K562 (cell line): Measurements from ENCODE around the gene SENP3. TPM values are rescaled to one million over a fixed set of nuclear protein-coding genes. Genes with fewer than 3 reads are reported as not detected.

ENCODE experiments used
- DPF2 ChIP-seq: fragments of 450-650 bp; IDR thresholded peaks from 2 replicates; pipeline ENCODE4 v1.6.1; 2016
- EP300 ChIP-seq: IDR thresholded peaks from 2 replicates; pipeline ENCODE4 v1.6.1; 2012; ENCODE audit warnings: low read length, improper control_type of control experiment
- ESRRA ChIP-seq: fragments of 450-650 bp; IDR thresholded peaks from 2 replicates; pipeline ENCODE4 v1.6.1; 2014; ENCODE audit warnings: low read depth, mild to moderate bottlenecking, moderate library complexity, borderline replicate concordance
- HSF4 ChIP-seq: fragments of 250-450 bp; sonication (Bioruptor Pico); IDR thresholded peaks from 2 replicates; pipeline ENCODE4 v2.1.2; 2022; ENCODE audit warnings: mild to moderate bottlenecking, moderate library complexity, borderline replicate concordance
- ILF3 ChIP-seq: fragments of 450-650 bp; IDR thresholded peaks from 2 replicates; pipeline ENCODE4 v1.6.1; 2018; ENCODE audit warnings: antibody characterized with exemption, mild to moderate bottlenecking, moderate library complexity, borderline replicate concordance
- JUN ChIP-seq, 2 experiments: sonication (generic) in 1 of 2; formaldehyde crosslinking in 1 of 2; IDR thresholded peaks; 2 replicates each; pipeline versions ENCODE4 v1.6.1 to v1.8.0; 2012 to 2022; ENCODE audit warnings: borderline replicate concordance in 2 of 2, mild to moderate bottlenecking in 2 of 2, improper control_type of control experiment in 1 of 2, low read depth in 1 of 2, low read length in 1 of 2, missing genetic modification reagents in 1 of 2
- KLF10 ChIP-seq: fragments of 250-450 bp; sonication (Bioruptor Pico); IDR thresholded peaks from 2 replicates; pipeline ENCODE4 v1.6.1; 2021; ENCODE audit warnings: matching md5 sums
- MAFK ChIP-seq: IDR thresholded peaks from 2 replicates; pipeline ENCODE4 v1.6.1; 2011; ENCODE audit warnings: low read length, improper control_type of control experiment
- MEF2A ChIP-seq: IDR thresholded peaks from 2 replicates; pipeline ENCODE4 v1.6.1; 2011; ENCODE audit warnings: low read depth, mild to moderate bottlenecking, low read length, moderate library complexity; ENCODE audit not compliant: control insufficient read depth
- NBN ChIP-seq: fragments of 450-650 bp; IDR thresholded peaks from 2 replicates; pipeline ENCODE4 v1.6.1; 2016; ENCODE audit warnings: low read depth, mild to moderate bottlenecking
- SMARCB1 ChIP-seq: IDR thresholded peaks from 2 replicates; pipeline ENCODE4 v1.6.1; 2011; ENCODE audit warnings: improper control_type of control experiment, low read depth; ENCODE audit not compliant: insufficient read length
- TCF7L2 ChIP-seq: fragments of 150-350 bp; IDR thresholded peaks from 2 replicates; pipeline ENCODE4 v1.6.1; 2016; ENCODE audit warnings: low read depth, mild to moderate bottlenecking, low read length, moderate library complexity
- ZMIZ1 ChIP-seq, 2 experiments: fragments of 150-350 bp in 1 of 2; IDR thresholded peaks; 2 replicates each; pipeline ENCODE4 v1.6.1; 2012 to 2016; ENCODE audit warnings: low read depth in 2 of 2, low read length in 2 of 2, mild to moderate bottlenecking in 1 of 2, moderate library complexity in 1 of 2
- ZNF24 ChIP-seq: fragments of 450-650 bp; IDR thresholded peaks from 2 replicates; pipeline ENCODE4 v1.6.1; 2016
- polyA plus RNA-seq, 8 experiments: library from polyadenylated mRNA; depleted of rRNA in 4 of 8; stranded (reverse) in 5 of 8; unstranded in 3 of 8; fragments of >200 nt; fragmentation: Nextera tagmentation in 2 of 8; fragmentation: Illumina TruSeq in 1 of 8; extraction: Ambion mirVana in 2 of 8; extraction: Trizol in 1 of 8; gene quantifications; 2 replicates each; pipeline versions ENCODE4 v1.2.1 to v1.2.3, GENCODE V29; 2011 to 2014; ENCODE audit warnings: inconsistent platforms in 1 of 8, missing spikeins in 1 of 8
- total RNA-seq, 7 experiments: library from RNA; depleted of rRNA in 6 of 7; stranded (reverse); fragments of >200 nt in 6 of 7; fragmentation: Illumina TruSeq in 2 of 7; extraction: Trizol in 2 of 7; gene quantifications; 2 replicates each; pipeline versions ENCODE4 v1.2.1 to v1.2.3, GENCODE V29; 2011 to 2021; ENCODE audit warnings: low replicate concordance in 1 of 7
- TF ChIP-seq, protein P1 (sequence below): fragments of 250-450 bp; sonication (Bioruptor Pico); IDR thresholded peaks from 2 replicates; pipeline ENCODE4 v1.5.0; 2022; ENCODE audit warnings: mild to moderate bottlenecking
- TF ChIP-seq, protein P2 (sequence below): fragments of 450-650 bp; IDR thresholded peaks from 2 replicates; pipeline ENCODE4 v1.6.1; 2017; ENCODE audit warnings: mild to moderate bottlenecking, moderate library complexity
- TF ChIP-seq, protein P3 (sequence below): conservative IDR thresholded peaks from 2 replicates; pipeline ENCODE4 v1.6.1; 2011; ENCODE audit warnings: low read depth, mild to moderate bottlenecking, low read length; ENCODE audit not compliant: control insufficient read depth
- TF ChIP-seq, protein P4 (sequence below), 2 experiments: fragments of 250-450 bp in 1 of 2; fragments of 450-650 bp in 1 of 2; sonication (Bioruptor Pico) in 1 of 2; IDR thresholded peaks; 2 replicates each; pipeline versions ENCODE4 v1.6.1 to v1.8.0; 2016 to 2021; ENCODE audit warnings: mild to moderate bottlenecking in 2 of 2, moderate library complexity in 2 of 2, missing compliant biosample characterization in 1 of 2, missing genetic modification characterization in 1 of 2

SENP3 gene
- total and polyA plus RNA-seq, 9 of the 15 experiments (the other 6 are each of a cell fraction or from before 2014, with no cell fraction given): 0.63 to 102 (median 78.8) TPM

DNA sequence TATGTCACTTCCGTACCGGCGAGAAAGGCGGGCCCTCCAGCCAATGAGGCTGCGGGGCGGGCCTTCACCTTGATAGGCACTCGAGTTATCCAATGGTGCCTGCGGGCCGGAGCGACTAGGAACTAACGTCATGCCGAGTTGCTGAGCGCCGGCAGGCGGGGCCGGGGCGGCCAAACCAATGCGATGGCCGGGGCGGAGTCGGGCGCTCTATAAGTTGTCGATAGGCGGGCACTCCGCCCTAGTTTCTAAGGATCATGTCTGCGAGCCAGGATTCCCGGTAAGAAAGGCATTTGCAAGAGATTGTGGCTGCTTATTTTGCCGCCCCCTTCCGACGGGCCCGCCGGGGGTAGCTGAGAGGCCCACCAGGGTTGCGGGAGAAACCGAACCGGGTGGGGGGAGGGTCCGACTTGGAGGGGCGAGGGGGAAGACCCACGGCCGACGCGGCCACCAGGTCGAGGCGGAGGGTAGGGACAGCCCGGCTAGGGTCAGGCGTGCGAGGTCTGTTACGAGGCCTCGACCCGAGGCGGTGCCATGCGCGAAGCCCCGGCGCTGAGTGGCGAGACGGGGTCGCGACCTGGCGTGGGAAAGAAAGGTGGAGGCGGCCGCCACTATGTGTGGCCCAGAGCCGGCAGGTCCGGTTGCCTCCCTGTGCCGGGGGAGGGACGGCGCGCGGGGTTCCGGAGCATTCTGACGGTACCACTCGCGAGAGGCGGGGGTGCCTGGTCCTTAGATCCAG lies 11.0 kb downstream of the SENP3 start (continued):
- TF ChIP-seq ZMIZ1 (IDR thresholded peaks at IDR 0.05; ENCODE audit: low read depth in 2 of 2, low read length in 2 of 2): peak in 1 of 2 experiments; percentile 61; a peak in 1 of 4 replicates
- TF ChIP-seq MAFK: no peak
- TF ChIP-seq SMARCB1: no peak
- TF ChIP-seq, protein P1, sequence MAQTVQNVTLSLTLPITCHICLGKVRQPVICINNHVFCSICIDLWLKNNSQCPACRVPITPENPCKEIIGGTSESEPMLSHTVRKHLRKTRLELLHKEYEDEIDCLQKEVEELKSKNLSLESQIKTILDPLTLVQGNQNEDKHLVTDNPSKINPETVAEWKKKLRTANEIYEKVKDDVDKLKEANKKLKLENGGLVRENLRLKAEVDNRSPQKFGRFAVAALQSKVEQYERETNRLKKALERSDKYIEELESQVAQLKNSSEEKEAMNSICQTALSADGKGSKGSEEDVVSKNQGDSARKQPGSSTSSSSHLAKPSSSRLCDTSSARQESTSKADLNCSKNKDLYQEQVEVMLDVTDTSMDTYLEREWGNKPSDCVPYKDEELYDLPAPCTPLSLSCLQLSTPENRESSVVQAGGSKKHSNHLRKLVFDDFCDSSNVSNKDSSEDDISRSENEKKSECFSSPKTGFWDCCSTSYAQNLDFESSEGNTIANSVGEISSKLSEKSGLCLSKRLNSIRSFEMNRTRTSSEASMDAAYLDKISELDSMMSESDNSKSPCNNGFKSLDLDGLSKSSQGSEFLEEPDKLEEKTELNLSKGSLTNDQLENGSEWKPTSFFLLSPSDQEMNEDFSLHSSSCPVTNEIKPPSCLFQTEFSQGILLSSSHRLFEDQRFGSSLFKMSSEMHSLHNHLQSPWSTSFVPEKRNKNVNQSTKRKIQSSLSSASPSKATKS (CRISPR knock-in tag): no peak
- no peak for TF ChIP-seq NBN
- no peak for TF ChIP-seq TCF7L2
- no peak for TF ChIP-seq KLF10 (CRISPR knock-in tag)
- TF ChIP-seq, protein P2, sequence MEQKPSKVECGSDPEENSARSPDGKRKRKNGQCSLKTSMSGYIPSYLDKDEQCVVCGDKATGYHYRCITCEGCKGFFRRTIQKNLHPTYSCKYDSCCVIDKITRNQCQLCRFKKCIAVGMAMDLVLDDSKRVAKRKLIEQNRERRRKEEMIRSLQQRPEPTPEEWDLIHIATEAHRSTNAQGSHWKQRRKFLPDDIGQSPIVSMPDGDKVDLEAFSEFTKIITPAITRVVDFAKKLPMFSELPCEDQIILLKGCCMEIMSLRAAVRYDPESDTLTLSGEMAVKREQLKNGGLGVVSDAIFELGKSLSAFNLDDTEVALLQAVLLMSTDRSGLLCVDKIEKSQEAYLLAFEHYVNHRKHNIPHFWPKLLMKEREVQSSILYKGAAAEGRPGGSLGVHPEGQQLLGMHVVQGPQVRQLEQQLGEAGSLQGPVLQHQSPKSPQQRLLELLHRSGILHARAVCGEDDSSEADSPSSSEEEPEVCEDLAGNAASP: no peak
- TF ChIP-seq HSF4 (CRISPR knock-in tag): no peak
- no peak for TF ChIP-seq MEF2A
- TF ChIP-seq ILF3: no peak; the same call in 1 of the 2 replicates
- TF ChIP-seq, protein P3, sequence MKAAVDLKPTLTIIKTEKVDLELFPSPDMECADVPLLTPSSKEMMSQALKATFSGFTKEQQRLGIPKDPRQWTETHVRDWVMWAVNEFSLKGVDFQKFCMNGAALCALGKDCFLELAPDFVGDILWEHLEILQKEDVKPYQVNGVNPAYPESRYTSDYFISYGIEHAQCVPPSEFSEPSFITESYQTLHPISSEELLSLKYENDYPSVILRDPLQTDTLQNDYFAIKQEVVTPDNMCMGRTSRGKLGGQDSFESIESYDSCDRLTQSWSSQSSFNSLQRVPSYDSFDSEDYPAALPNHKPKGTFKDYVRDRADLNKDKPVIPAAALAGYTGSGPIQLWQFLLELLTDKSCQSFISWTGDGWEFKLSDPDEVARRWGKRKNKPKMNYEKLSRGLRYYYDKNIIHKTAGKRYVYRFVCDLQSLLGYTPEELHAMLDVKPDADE: no peak
- no peak for TF ChIP-seq JUN (IDR thresholded peaks at IDR 0.05; ENCODE audit: borderline replicate concordance, low read depth, low read length)
- TF ChIP-seq JUN (CRISPR knock-in tag; IDR thresholded peaks at IDR 0.05; ENCODE audit: borderline replicate concordance): no peak
- TF ChIP-seq DPF2: no peak
- no peak for TF ChIP-seq EP300
- TF ChIP-seq ESRRA: no peak
- no peak for TF ChIP-seq ZNF24
- TF ChIP-seq, protein P4, sequence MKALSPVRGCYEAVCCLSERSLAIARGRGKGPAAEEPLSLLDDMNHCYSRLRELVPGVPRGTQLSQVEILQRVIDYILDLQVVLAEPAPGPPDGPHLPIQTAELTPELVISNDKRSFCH (CRISPR knock-in tag; IDR thresholded peaks at IDR 0.05): no peak
- TF ChIP-seq, protein P4 (tag; IDR thresholded peaks at IDR 0.05): no peak
